Medulla oblongata (tissue), 1 donor: ENCODE data around the gene KIF16B.
"Not testable (repeated sequence)": the region's sequence is repeated elsewhere in the genome, so short reads cannot be mapped to it uniquely, and the experiment has no call there.

ENCODE experiments used
- DNase-seq: peaks from one replicate; pipeline ENCODE4 v3.0.0-alpha.2; 2015; ENCODE audit errors: extremely low spot score

KIF16B gene

GRCh38 chr20:16519673-16520072 lies 53.6 kb downstream of the KIF16B start:
- DNase-seq: not testable (repeated sequence)

DNA sequence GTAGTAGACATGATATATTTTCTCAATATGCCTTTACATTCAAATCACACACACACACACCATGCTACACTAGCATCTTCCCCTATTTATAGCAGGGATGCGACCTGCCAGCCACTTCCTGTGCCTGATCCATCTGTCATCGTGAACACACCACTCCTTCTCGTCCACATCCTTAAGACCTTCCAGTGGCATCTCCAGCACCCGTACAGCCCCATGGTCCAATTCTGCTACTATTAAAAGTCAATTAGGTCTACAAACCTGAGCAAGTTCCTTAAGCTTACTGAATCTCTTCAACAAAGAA lies 54.5 kb downstream of the KIF16B start:
- DNase-seq: no peak

DNA sequence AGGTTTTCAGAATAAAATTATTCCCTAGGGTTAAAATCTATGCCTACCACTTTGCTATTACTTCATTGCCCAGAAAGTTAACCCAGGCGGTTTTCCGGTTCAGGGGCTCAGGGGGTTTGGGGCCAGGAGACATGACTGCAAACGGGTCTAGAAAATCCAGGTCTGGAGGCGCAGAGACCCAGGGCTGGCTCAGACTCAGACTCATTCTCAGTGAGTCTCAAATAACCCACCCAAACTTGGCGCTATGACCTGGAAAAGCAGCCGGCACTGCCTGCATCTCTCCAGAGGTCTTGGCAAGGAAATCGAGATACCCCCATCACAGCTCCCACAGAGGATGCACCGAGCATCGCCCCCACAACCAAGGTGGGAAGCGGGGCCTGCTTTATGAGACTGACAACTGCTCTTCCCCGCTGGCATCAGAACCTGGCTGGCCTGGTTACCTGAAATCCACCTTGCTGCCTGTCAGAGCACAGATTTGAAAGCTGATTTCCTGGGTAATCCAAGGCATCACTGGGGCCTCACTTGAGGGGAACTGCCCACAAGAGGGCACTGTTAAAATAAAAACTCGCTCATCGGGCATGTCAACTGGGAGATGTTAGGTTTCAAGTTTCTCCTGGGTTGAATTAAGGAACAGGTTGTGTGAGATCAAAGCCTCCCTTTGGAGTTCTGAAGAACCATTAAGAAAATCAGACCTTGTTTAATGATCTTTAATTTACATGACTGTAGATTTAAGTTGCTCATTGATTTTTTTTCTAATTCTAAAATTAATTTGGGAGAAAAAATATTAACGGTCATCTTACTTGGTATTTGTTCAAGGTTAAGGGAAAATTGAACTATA lies 55.1 kb downstream of the KIF16B start:
- DNase-seq: peak; percentile 70

DNA sequence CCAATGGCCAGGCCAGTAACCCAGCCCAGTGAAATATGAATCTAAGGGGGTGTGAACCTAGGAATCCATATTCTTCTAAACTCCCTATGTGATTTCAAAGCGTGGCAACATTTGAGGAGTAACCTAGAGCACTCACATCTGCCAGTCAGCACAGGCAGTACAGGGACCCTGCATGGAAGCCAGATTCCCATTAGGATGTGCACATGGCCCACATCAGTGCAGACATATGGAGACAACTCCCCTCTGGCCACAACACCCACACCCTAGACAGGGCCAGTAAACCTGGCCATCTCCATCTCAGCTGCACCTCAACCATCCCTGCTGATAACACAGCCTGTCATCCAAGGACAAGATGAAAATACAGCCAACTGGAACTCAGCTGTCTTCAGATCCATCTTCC lies 56.5 kb downstream of the KIF16B start:
- no peak for DNase-seq

GRCh38 chr20:16515046-16515445 lies 58.2 kb downstream of the KIF16B start:
- no peak for DNase-seq

DNA sequence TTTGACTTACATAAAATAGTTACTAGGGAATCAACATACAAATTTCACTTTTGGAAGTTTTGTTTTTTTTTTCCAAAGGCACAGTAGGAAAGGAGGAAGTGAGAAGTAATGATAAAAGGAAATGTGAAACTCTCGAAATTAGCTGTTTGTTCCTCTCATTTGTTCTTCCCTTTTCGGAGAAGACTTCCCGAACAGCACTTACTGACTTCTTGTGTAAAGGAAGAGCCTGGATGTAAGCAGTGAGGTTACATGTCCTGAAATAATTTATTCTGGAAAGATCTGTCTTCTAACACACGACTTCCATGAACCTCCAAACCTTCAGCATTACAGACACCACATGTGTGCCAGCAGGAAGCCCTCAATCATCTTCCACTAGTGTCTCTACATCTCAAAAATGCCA lies 59.1 kb downstream of the KIF16B start:
- peak; percentile 80 for DNase-seq

- DNase-seq: no peak
Observed at GRCh38 chr20:16505894-16506293, 67.4 kb downstream of the KIF16B start.

DNA sequence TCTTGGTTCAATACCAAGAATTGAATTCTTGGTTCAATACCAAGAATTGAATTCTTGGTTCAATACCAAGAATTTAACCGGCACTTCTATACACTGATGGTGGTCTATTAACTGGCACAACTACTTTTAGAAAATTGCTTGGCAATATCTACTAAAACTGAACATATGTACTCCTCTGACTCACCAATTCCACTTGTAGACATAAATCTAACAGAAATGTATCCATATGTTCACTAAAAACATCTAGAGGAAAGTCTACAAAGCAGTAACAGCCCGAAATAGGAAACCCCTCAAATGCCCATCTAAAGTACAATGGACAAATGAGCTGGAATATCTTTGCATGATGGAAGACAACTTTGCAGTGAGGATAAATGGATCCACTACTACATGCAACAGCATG lies 71.9 kb downstream of the KIF16B start:
- no peak for DNase-seq

DNA sequence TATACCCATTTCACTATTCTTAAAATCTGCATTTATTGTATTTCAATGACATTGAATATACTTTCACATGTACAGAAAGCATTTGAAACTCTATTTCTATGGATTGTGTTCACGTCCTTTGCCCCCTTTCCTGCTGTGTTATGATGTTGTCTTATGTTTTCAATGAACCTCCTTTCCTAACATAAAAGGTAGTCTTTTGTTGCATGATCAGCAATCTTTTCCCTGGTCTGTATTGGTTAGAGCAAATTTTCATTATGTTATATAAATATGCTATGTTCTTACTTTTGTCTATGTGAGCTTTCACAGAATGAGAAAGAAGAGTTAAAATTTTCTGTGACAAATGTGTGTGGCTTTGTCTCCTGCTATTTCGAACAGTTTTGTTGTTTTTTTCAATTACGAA lies 73.1 kb downstream of the KIF16B start:
- no peak for DNase-seq

DNA sequence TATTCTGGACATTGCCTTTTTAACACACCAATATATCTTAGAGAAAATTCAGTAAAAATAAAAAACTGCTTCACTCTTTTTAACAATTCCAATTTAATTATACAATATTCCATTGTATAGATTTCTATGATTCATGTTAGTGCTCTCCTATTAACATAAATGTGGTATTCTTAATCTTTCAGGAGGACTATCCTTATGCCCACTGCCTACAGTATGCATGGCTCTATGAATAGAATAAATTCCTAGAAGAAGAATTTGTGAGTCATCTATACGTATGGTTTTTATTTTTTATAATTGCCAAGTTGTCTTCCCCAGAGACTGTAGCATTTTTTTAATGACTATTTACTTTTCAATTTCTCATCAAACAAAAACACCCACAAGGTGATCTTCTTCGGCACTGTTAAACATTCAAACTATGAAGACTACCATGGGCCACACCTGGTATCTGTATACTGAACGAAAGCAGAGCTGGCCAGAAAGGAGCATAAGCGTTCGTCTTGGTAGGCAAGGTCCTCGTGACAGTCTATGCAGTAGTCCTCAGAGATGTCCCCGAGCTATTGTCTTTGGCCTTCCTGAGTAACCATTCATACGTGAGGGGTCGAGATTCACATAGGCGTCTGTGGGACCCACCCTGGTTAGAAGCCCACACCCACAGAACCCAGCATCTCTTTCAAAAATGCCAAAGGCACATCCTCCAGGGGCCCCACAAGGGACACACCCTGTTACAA lies 74.6 kb downstream of the KIF16B start:
- no peak for DNase-seq

- DNase-seq: no peak
Observed at GRCh38 chr20:16497896-16498295, 75.4 kb downstream of the KIF16B start.

- DNase-seq: no peak
Observed at GRCh38 chr20:16493486-16493885, 79.8 kb downstream of the KIF16B start.

GRCh38 chr20:16491294-16491905 lies 81.8 kb downstream of the KIF16B start:
- peak; percentile 65 for DNase-seq

- peak; percentile 38 for DNase-seq
Observed at GRCh38 chr20:16490696-16491095, 82.6 kb downstream of the KIF16B start.

DNA sequence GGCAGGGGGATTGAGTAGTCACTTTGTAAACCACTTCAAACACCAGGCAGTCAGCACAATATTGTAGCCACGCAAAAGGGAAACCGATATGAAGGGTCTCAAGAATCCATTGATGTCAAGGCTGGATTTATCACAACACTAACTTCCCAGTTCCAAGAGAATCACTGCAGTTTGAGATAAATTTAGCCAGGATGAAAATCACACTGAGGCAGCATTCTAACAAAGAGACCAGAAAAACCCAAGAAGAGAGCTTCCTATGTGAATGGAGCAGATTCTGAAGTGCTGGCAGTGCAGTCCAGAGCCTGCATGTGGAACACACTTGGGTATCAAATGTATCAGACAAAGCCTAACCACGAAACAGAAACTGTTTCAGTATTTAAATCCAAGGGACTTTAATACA lies 84.6 kb downstream of the KIF16B start:
- no peak for DNase-seq

DNA sequence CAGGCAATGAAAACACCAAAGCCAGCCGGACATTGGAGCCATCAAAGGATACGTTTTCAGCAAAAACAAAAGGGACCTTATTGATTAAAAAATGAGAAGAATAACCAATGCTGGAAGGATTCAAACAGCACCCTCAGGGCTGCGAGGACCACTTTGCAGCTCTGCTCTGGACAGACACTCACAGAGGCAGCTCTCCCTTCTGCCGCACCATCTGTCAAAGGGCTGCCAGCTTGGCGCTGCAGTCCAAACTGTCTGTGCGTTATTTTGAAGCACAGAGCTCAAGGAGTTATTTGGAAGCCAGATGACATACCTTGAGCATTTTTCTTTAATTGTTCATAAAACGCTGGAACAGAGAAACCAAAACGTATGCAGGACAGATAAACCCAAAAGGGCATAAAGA lies 85.2 kb downstream of the KIF16B start:
- peak; percentile 23 for DNase-seq

- DNase-seq: no peak
Observed at GRCh38 chr20:16486532-16486931, 86.7 kb downstream of the KIF16B start.

DNA sequence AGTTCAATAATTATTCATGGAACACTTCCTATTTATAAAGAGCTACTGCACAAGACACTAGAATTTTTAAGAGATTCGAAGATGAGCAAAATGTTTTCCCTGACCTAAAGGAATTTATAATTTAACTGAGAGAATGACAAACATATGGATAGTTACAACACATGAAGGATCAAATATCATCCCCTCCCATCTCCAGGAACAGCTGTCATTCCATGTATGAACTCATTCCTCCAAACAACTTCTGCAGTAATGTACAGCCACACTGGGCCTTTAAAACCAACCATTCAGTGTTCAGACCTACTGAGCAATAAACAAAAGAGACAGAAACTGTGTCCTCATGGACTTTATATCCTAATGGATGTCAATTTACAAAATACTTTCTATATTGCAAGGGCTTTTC lies 87.8 kb downstream of the KIF16B start:
- DNase-seq: no peak

DNA sequence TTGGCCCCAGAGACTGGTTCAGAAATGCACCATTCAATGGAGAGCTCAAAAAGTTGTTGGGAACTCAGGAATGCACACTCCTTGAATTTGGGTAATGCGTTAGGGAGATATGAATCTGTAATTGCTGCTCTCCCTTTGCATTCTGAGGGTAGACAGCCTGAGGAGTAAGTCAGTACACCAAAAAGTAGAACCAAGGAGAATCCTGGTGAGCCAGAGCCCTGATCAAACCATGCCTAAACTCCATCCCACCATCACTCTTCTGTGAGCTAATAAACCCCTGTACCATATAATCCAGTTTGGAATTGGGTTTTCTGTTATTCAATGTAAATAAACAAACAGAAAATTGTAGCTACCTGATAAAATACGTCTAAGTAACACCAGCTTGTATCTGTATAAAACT lies 90.2 kb downstream of the KIF16B start:
- DNase-seq: no peak

DNA sequence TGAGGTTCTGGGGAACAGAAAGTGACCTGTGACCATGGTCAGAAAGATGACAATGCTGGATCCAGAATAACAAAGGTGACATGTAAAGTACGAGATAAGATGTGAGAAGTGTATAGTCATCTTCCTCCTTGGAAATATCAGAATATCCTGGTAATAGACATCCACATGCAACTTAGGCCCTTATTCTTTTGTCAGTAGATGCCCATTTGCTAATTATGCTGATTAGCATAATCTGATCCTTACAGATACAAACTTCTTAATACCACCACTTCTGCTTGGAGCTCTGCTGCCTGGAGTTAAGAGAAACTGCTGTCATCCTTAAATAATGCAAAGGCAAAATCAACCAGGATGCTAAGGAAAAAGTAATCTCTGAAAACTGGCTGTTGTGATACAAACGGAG lies 91.3 kb downstream of the KIF16B start:
- DNase-seq: no peak

GRCh38 chr20:16479666-16480065 lies 93.6 kb downstream of the KIF16B start:
- DNase-seq: no peak

DNA sequence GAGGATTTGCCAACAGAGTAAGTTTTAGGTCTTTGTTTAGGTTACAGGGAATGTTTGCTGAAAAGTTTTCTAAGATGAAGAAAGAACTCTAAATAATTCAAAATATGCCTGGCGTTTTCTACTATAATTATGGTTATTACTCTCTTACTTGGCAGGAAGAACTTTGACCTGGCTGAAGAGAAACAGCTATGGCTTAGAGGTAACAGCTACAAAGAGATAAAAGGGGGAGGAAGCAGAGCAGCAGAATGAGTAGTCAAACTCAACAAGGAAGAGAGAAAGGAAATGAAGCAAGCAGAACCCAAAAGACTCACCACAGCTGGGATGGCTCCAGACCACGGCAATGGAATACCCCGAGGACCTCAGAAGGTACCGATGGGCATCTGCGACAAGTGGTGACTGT lies 95.6 kb downstream of the KIF16B start:
- DNase-seq: no peak

- DNase-seq: peak; percentile 84
Observed at GRCh38 chr20:16476032-16476431, 97.2 kb downstream of the KIF16B start.
